Trophoblast cell (in vitro differentiated cells and primary cell): ENCODE results near the gene MYH7. TPM values are rescaled to one million over a fixed set of nuclear protein-coding genes. Genes with fewer than 3 reads are reported as not detected.

Experiments used
- DNase-seq, 2 donors: peaks; one replicate each; pipeline ENCODE4 v3.0.0-alpha.2; 2016
- H2AFZ ChIP-seq: 2 replicates; pipeline ENCODE4 v1.6.1; 2013; ENCODE audit warnings: low read length, moderate library complexity, mild to moderate bottlenecking; ENCODE audit not compliant: insufficient read depth, poor library complexity
- H2AK5ac ChIP-seq: 2 replicates; pipeline ENCODE4 v1.6.1; 2013; ENCODE audit warnings: mild to moderate bottlenecking, low read length
- H2BK120ac ChIP-seq: 2 replicates; pipeline ENCODE4 v1.6.1; 2013; ENCODE audit warnings: low read length, mild to moderate bottlenecking, moderate library complexity; ENCODE audit not compliant: insufficient read depth, poor library complexity
- H2BK12ac ChIP-seq: 2 replicates; pipeline ENCODE4 v1.6.1; 2013; ENCODE audit warnings: mild to moderate bottlenecking, low read length, moderate library complexity
- H2BK5ac ChIP-seq: 2 replicates; pipeline ENCODE4 v1.6.1; 2013; ENCODE audit warnings: low read length, low read depth, moderate library complexity, mild to moderate bottlenecking; ENCODE audit not compliant: poor library complexity
- H3K14ac ChIP-seq: 2 replicates; pipeline ENCODE4 v1.6.1; 2013; ENCODE audit warnings: mild to moderate bottlenecking, low read length
- H3K18ac ChIP-seq: 2 replicates; pipeline ENCODE4 v1.6.1; 2013; ENCODE audit warnings: mild to moderate bottlenecking, low read length
- H3K23ac ChIP-seq: 2 replicates; pipeline ENCODE4 v1.6.1; 2013; ENCODE audit warnings: low read length
- H3K27ac ChIP-seq: 2 replicates; pipeline ENCODE4 v1.5.1; 2013; ENCODE audit warnings: low read depth, mild to moderate bottlenecking, inconsistent platforms, low read length, moderate library complexity
- H3K27me3 ChIP-seq: 2 replicates; pipeline ENCODE4 v1.6.1; 2013; ENCODE audit warnings: inconsistent platforms, mild to moderate bottlenecking, low read length, moderate library complexity; ENCODE audit not compliant: insufficient read depth
- H3K36me3 ChIP-seq, 2 experiments: 1 replicate in 1 of 2; 2 replicates in 1 of 2; pipeline ENCODE4 v1.6.1; 2013; ENCODE audit warnings: low read length in 2 of 2, mild to moderate bottlenecking in 2 of 2, moderate library complexity in 1 of 2; ENCODE audit not compliant: insufficient read depth in 2 of 2, control insufficient read depth in 1 of 2
- H3K4ac ChIP-seq: 2 replicates; pipeline ENCODE4 v1.6.1; 2013; ENCODE audit warnings: low read depth, mild to moderate bottlenecking, low read length, moderate library complexity
- H3K4me1 ChIP-seq, 2 experiments: 1 replicate in 1 of 2; 2 replicates in 1 of 2; pipeline ENCODE4 v1.6.1; 2013; ENCODE audit warnings: low read length in 2 of 2, mild to moderate bottlenecking in 2 of 2, moderate library complexity in 1 of 2; ENCODE audit not compliant: insufficient read depth in 2 of 2, control insufficient read depth in 1 of 2
- H3K4me2 ChIP-seq: 2 replicates; pipeline ENCODE4 v1.6.1; 2013; ENCODE audit warnings: inconsistent platforms, mild to moderate bottlenecking, low read length, moderate library complexity
- H3K4me3 ChIP-seq: 2 replicates; pipeline ENCODE4 v1.5.1; 2013; ENCODE audit warnings: mild to moderate bottlenecking, low read depth, low read length, inconsistent platforms
- H3K79me1 ChIP-seq: one replicate; pipeline ENCODE4 v1.6.1; 2013; ENCODE audit warnings: low read length
- H3K79me2 ChIP-seq: 2 replicates; pipeline ENCODE4 v1.6.1; 2013; ENCODE audit warnings: low read length, mild to moderate bottlenecking; ENCODE audit not compliant: control insufficient read depth, insufficient read depth, poor library complexity
- H3K9ac ChIP-seq: 2 replicates; pipeline ENCODE4 v1.6.1; 2013; ENCODE audit warnings: mild to moderate bottlenecking, low read length
- H3K9me3 ChIP-seq: 2 replicates; pipeline ENCODE4 v1.6.1; 2013; ENCODE audit warnings: low read depth, mild to moderate bottlenecking, control low read depth, inconsistent platforms, low read length; ENCODE audit not compliant: insufficient read depth
- H4K12ac ChIP-seq: 2 replicates; pipeline ENCODE4 v1.6.1; 2013; ENCODE audit warnings: low read depth, mild to moderate bottlenecking, low read length, moderate library complexity
- H4K8ac ChIP-seq: 2 replicates; pipeline ENCODE4 v1.6.1; 2013; ENCODE audit warnings: low read depth, mild to moderate bottlenecking, low read length, moderate library complexity
- H4K91ac ChIP-seq: one replicate; pipeline ENCODE4 v1.6.1; 2013; ENCODE audit warnings: low read depth, mild to moderate bottlenecking, low read length, moderate library complexity
- WGBS: extraction: QIAGEN DNeasy Blood & Tissue Kit; methylation state at CpG from one replicate; pipeline ENCODE4 v1.1.7; 2013; ENCODE audit warnings: missing lambda C conversion rate; ENCODE audit not compliant: insufficient read length, insufficient coverage; ENCODE audit errors: extremely low coverage; 5-methylcytosine and 5-hydroxymethylcytosine counted together
- polyA plus RNA-seq: library from polyadenylated mRNA; stranded (reverse); fragments of 200-250 nt; gene quantifications from 2 replicates; pipeline ENCODE4 v1.2.3, GENCODE V29; 2013

Gene MYH7
- polyA plus RNA-seq: not detected in 2 replicates

DNA sequence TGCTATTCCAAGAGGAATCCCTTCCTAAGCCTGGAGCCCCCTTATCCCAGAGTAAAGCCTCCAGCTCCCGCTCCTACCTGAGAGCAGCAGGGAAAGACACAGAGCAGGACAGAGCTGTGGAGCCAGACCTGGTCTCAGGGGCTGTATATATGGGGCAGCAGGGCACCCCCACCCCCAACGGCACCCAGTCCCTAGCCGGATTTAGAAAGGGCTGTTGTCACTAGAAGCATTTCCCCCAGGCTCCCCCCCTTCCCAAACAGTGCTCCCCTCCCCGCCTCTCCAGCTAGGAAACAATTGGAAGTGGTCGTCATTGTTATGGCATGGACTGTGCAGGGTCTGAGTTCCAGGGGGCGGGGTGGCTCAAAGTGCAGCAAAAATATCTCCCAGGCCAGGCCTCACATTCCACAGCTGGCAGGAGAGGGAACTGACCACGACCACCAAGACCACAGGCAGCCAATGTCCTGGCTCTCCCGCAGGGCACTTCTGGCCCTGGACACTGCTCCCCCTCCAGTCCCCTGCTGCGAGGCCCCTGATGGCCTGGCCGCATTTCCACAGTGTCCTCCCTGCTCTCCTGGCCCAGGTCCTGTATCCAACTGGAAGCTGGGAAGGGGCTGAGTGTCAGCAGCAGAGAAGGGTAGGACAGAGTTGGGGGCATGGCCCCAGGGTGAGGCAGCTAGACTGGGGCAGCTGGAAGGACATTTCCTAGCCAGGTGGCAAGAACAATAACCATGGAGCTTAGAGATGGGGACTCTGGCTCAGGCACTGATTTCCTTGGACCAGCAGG, at the start of gene MYH7:
Gene MYH7 (minus strand): TSS at position 118 of the 784 bp plus-strand sequence. CDS start 1,928 bp downstream, outside the sequence.
- no peak within 1 kb of the TSS for H4K91ac ChIP-seq
- WGBS: no CpG with 5 or more reads among the region's 10 CpGs
- no peak within 1 kb of the TSS for H2AK5ac ChIP-seq

GRCh38 chr14:23483236-23483854, 47.9 kb upstream of the MYH7 start:
- H2BK5ac ChIP-seq: no peak overlapping the region
- H4K12ac ChIP-seq: no peak overlapping the region
- no peak overlapping the region for H3K27ac ChIP-seq
- no peaks in the 10 kb centered on the region for H3K79me2 ChIP-seq
- H3K23ac ChIP-seq: no peak overlapping the region
- no peak overlapping the region for H3K9ac ChIP-seq
- no peaks in the 10 kb centered on the region for H3K79me1 ChIP-seq
- H2BK120ac ChIP-seq: no peak overlapping the region
- WGBS: no CpG with 5 or more reads among the region's 9 CpGs
- H3K4me3 ChIP-seq: no peak overlapping the region
- no peaks in the 10 kb centered on the region for H3K27me3 ChIP-seq
- no peak overlapping the region for H3K14ac ChIP-seq
- no peak for DNase-seq
- H4K91ac ChIP-seq: no peak overlapping the region
- H3K4ac ChIP-seq: no peak overlapping the region
- no peak overlapping the region for H3K4me2 ChIP-seq
- no peaks in the 10 kb centered on the region for H3K9me3 ChIP-seq
- H3K4me1 ChIP-seq: no peaks in the 10 kb centered on the region
- H3K18ac ChIP-seq: no peak overlapping the region
- no peak overlapping the region for H4K8ac ChIP-seq
- H2AK5ac ChIP-seq: no peak overlapping the region
- no peak overlapping the region for H2BK12ac ChIP-seq
- H3K36me3 ChIP-seq: peaks cover 2 to 14% of the 10 kb centered on the region in 2 experiments
- no peak overlapping the region for H2AFZ ChIP-seq

More for the DNA sequence above, at the start of gene MYH7:
- DNase-seq: no peak
- H3K4me2 ChIP-seq: no peak within 1 kb of the TSS
- peaks cover 4 to 5% of the 10 kb centered on the region in 2 experiments for H3K4me1 ChIP-seq
- no peak within 1 kb of the TSS for H3K23ac ChIP-seq
- H3K79me2 ChIP-seq: no peaks in the 10 kb centered on the region
- H3K36me3 ChIP-seq: no peaks in the 10 kb centered on the region
- H2BK12ac ChIP-seq: no peak within 1 kb of the TSS
- H3K9me3 ChIP-seq: peaks cover 6% of the 10 kb centered on the region
- no peaks in the 10 kb centered on the region for H3K27me3 ChIP-seq
- H3K18ac ChIP-seq: no peak within 1 kb of the TSS
- H3K27ac ChIP-seq: no peak within 1 kb of the TSS
- H3K4me3 ChIP-seq: peak within 1 kb of the TSS; percentile 1
- no peak within 1 kb of the TSS for H3K4ac ChIP-seq
- no peak within 1 kb of the TSS for H3K14ac ChIP-seq
- H3K79me1 ChIP-seq: no peaks in the 10 kb centered on the region
- H3K9ac ChIP-seq: no peak within 1 kb of the TSS
- no peak within 1 kb of the TSS for H4K8ac ChIP-seq
- no peak within 1 kb of the TSS for H2BK120ac ChIP-seq
- no peak within 1 kb of the TSS for H2BK5ac ChIP-seq
- no peak within 1 kb of the TSS for H2AFZ ChIP-seq
- H4K12ac ChIP-seq: no peak within 1 kb of the TSS

DNA sequence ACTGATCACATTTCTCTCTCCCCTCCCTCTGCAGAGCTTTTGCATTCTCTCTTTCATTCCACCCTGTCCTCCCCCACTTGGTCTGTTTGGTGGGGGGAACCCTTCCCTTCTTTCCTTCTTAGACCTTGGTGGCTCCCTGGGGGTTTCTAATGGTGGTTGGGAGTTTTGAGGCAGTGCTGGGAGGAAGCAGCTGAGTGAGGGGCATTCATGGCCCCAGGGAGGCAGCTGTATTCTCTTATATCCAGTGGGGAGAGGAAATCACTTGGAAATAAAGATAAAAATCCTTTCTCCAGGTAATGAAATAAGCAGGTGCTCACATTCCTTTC, 47.3 kb upstream of the MYH7 start:
- Histone ChIP-seq H4K12ac (no peak overlapping the region), H2BK120ac (no peak overlapping the region), H3K79me1 (no peaks in the 10 kb centered on the region), H3K9me3 (no peaks in the 10 kb centered on the region), H3K36me3 (peaks cover 2 to 13% of the 10 kb centered on the region in 2 experiments), H2BK12ac (no peak overlapping the region), H4K91ac (no peak overlapping the region), H3K18ac (no peak overlapping the region), H2AK5ac (no peak overlapping the region), H3K14ac (no peak overlapping the region), H3K4me3 (no peak overlapping the region), H3K4me2 (no peak overlapping the region), H2BK5ac (no peak overlapping the region), H4K8ac (no peak overlapping the region), H3K4me1 (no peaks in the 10 kb centered on the region), H3K27ac (no peak overlapping the region), H3K4ac (no peak overlapping the region), H3K79me2 (no peaks in the 10 kb centered on the region), H3K23ac (no peak overlapping the region), H3K27me3 (no peaks in the 10 kb centered on the region), H3K9ac (no peak overlapping the region), H2AFZ (no peak overlapping the region)
- no peak for DNase-seq

DNA sequence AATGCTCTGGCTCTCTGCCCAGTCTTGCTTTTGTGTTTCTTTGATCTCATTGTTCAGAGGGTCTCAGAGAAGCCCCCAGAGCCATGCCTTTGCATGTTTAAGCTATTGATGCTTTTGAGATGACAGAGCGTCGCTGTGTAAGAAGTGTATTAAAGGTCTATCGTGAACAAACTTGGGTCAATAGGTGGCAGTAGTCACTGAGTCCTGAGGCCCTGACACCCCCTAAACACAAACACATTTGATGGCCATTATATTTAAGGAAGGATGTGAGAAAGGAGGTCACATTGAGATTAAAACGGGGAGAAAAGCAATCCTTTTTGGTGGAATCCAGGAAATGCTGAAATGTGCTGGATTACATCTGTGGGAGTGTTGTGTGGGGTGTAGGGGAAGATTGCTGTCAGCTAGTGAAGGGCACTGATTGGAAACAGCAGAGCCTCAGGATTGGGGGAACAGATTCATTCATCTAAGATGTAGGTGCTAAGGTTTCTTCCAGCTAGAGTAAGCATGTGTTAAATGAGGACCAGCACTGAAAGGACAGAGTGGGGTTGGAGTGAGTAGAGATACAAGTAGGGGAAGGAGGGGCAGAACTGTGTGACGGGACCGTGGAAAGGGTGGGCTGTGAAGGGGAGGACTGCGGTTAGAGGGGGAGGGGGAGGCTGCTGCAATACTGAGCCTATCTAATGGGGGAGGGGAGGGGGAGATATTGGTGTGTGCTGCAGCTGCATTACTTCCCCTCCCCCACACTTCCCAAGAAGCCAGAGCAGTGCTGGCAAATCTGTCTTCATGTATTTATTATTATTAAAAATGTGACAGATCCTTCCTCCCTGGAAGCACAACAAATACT, 46.7 kb upstream of the MYH7 start:
- H3K27ac ChIP-seq: no peak overlapping the region
- H3K18ac ChIP-seq: no peak overlapping the region
- no peak overlapping the region for H3K23ac ChIP-seq
- no peaks in the 10 kb centered on the region for H3K79me2 ChIP-seq
- H3K9ac ChIP-seq: no peak overlapping the region
- H2BK120ac ChIP-seq: no peak overlapping the region
- H2BK5ac ChIP-seq: no peak overlapping the region
- no peaks in the 10 kb centered on the region for H3K79me1 ChIP-seq
- H2AK5ac ChIP-seq: no peak overlapping the region
- no peak overlapping the region for H4K12ac ChIP-seq
- H3K4me3 ChIP-seq: no peak overlapping the region
- no peaks in the 10 kb centered on the region for H3K4me1 ChIP-seq
- no peaks in the 10 kb centered on the region for H3K27me3 ChIP-seq
- peaks cover 2 to 18% of the 10 kb centered on the region in 2 experiments for H3K36me3 ChIP-seq
- no peak overlapping the region for H3K4ac ChIP-seq
- no peak overlapping the region for H4K8ac ChIP-seq
- no peak overlapping the region for H4K91ac ChIP-seq
- no peak overlapping the region for H3K4me2 ChIP-seq
- H2AFZ ChIP-seq: no peak overlapping the region
- no CpG with 5 or more reads among the region's 7 CpGs for WGBS
- DNase-seq: no peak
- H3K14ac ChIP-seq: no peak overlapping the region
- H3K9me3 ChIP-seq: no peaks in the 10 kb centered on the region
- H2BK12ac ChIP-seq: no peak overlapping the region
